HG03457 (cell line): Measurements from ENCODE around the gene PTPA.

Experiments used
- ATAC-seq: cut with Tn5 transposase; IDR thresholded peaks from one replicate; pipeline ENCODE4 v1.9.1; 2021; ENCODE audit warnings: moderate number of reproducible peaks; ENCODE audit not compliant: unreplicated experiment

Gene PTPA

GRCh38 chr9:129136446-129137035 lies 25.3 kb downstream of the PTPA start:
- no peak for ATAC-seq

GRCh38 chr9:129137292-129138143 lies 26.3 kb downstream of the PTPA start:
- ATAC-seq, result no peak

GRCh38 chr9:129138144-129138462 lies 26.9 kb downstream of the PTPA start:
- no peak for ATAC-seq

- no peak for ATAC-seq
These were observed 27.4 kb downstream of the PTPA start for GRCh38 chr9:129138476-129139232.

GRCh38 chr9:129139233-129139992 lies 28.2 kb downstream of the PTPA start:
- ATAC-seq, result no peak

- ATAC-seq, result peak; percentile 46
These were observed 28.8 kb downstream of the PTPA start for GRCh38 chr9:129139993-129140396.

GRCh38 chr9:129140397-129141065 lies 29.3 kb downstream of the PTPA start:
- peak; percentile 17 for ATAC-seq

- no peak for ATAC-seq
These were observed 30.1 kb downstream of the PTPA start for GRCh38 chr9:129141066-129142041.

- no peak for ATAC-seq
These were observed 31.1 kb downstream of the PTPA start for GRCh38 chr9:129142138-129142935.

GRCh38 chr9:129143031-129143927 lies 32.1 kb downstream of the PTPA start:
- ATAC-seq, result no peak

- ATAC-seq, result no peak
These were observed 34.1 kb downstream of the PTPA start for GRCh38 chr9:129145316-129145715.

- ATAC-seq, result no peak
These were observed 34.7 kb downstream of the PTPA start for GRCh38 chr9:129145841-129146292.

- no peak for ATAC-seq
These were observed 35.3 kb downstream of the PTPA start for GRCh38 chr9:129146441-129146941.

GRCh38 chr9:129148463-129149204 lies 37.4 kb downstream of the PTPA start:
- no peak for ATAC-seq

GRCh38 chr9:129149442-129149841 lies 38.2 kb downstream of the PTPA start:
- no peak for ATAC-seq

GRCh38 chr9:129150122-129150521 lies 38.9 kb downstream of the PTPA start:
- no peak for ATAC-seq
